GM12891 (cell line): ENCODE data around the gene SLC35E4.
"Not testable (repeated sequence)": the region's sequence is repeated elsewhere in the genome, so short reads cannot be mapped to it uniquely, and the experiment has no call there.

ENCODE experiments used
- POLR2A ChIP-seq: IDR thresholded peaks from 2 replicates; pipeline ENCODE4 v1.6.1; 2011; ENCODE audit warnings: low read depth, low read length, control low read depth
- POLR2AphosphoS5 ChIP-seq: IDR thresholded peaks from 2 replicates; pipeline ENCODE4 v1.6.1; 2011; ENCODE audit warnings: low read depth, low read length, control low read depth
- SPI1 ChIP-seq: IDR thresholded peaks from 2 replicates; pipeline ENCODE4 v1.6.1; 2011; ENCODE audit warnings: low read depth, low read length, control low read depth
- TAF1 ChIP-seq: IDR thresholded peaks from 2 replicates; pipeline ENCODE4 v1.6.1; 2011; ENCODE audit warnings: low read depth, low read length, control low read depth

GRCh38 chr22:30592360-30592713, 43.2 kb upstream of the SLC35E4 start:
- not testable (repeated sequence) for TF ChIP-seq POLR2A, POLR2AphosphoS5, SPI1, TAF1
